IMR-90 (cell line): ENCODE measurements around the gene TEAD1. TPM values are rescaled to one million over a fixed set of nuclear protein-coding genes. Genes with fewer than 3 reads are reported as not detected.

Experiments used
- ATAC-seq: fragments of 200-7000 bp; cut with Tn5 transposase; 2 replicates; pipeline ENCODE4 v1.9.1; 2020; ENCODE audit warnings: low read depth, mild to moderate bottlenecking, moderate library complexity
- BruUV-seq: library from RNA; stranded (reverse); fragments of 400-500 nt; replicated peaks from 2 replicates; lab custom pipeline; 2021; lab: Mats Ljungman, UMichigan
- CTCF ChIA-PET: fragments of 300-600 bp; formaldehyde crosslinking; extraction: SDS; loops from one replicate; lab custom pipeline; 2021; ENCODE audit warnings: antibody characterized with exemption; lab: Yijun Ruan, JAX
- POLR2A ChIA-PET: fragments of 300-600 bp; sonication (Branson Sonifier 250); formaldehyde crosslinking; loops from one replicate; lab custom pipeline; 2022; ENCODE audit warnings: antibody characterized with exemption; ENCODE audit not compliant: unreplicated experiment; lab: Charles Lee
- DNase-seq: peaks from one replicate; pipeline ENCODE4 v3.0.0; 2013
- H2AFZ ChIP-seq: replicated peaks from 2 replicates; pipeline ENCODE3; 2013; ENCODE audit warnings: low read length, mild to moderate bottlenecking; ENCODE audit not compliant: poor library complexity
- H2AK5ac ChIP-seq: 2 replicates; pipeline ENCODE4 v1.6.1; 2013; ENCODE audit warnings: low read depth, low read length, inconsistent platforms
- H2AK9ac ChIP-seq: replicated peaks from 2 replicates; pipeline ENCODE3; 2013; ENCODE audit warnings: mild to moderate bottlenecking, low read depth, low read length, moderate library complexity; ENCODE audit not compliant: poor library complexity
- H2BK120ac ChIP-seq: 2 replicates; pipeline ENCODE4 v1.6.1; 2013; ENCODE audit warnings: low read depth, low read length, inconsistent platforms
- H2BK15ac ChIP-seq: 3 replicates; pipeline ENCODE4 v1.6.1; 2013; ENCODE audit warnings: low read depth, low read length, inconsistent platforms
- H2BK20ac ChIP-seq: 2 replicates; pipeline ENCODE4 v1.6.1; 2013; ENCODE audit warnings: low read depth, mild to moderate bottlenecking, inconsistent platforms, low read length, moderate library complexity
- H2BK5ac ChIP-seq: 2 replicates; pipeline ENCODE4 v1.6.1; 2013; ENCODE audit warnings: mild to moderate bottlenecking, low read depth, low read length, inconsistent platforms; ENCODE audit not compliant: poor library complexity, severe bottlenecking
- H3K14ac ChIP-seq: replicated peaks from 2 replicates; pipeline ENCODE4 v1.6.1; 2013; ENCODE audit warnings: low read depth, low read length, inconsistent platforms
- H3K18ac ChIP-seq: 2 replicates; pipeline ENCODE4 v1.6.1; 2013; ENCODE audit warnings: low read depth, low read length, control low read depth
- H3K23ac ChIP-seq: 2 replicates; pipeline ENCODE4 v1.6.1; 2013; ENCODE audit warnings: low read depth, low read length, inconsistent platforms
- H3K27ac ChIP-seq: 2 replicates; pipeline ENCODE4 v1.5.1; 2013; ENCODE audit warnings: mild to moderate bottlenecking, control low read depth, low read length; ENCODE audit not compliant: insufficient read depth
- H3K27me3 ChIP-seq: 2 replicates; pipeline ENCODE4 v1.6.1; 2013; ENCODE audit warnings: low read length; ENCODE audit not compliant: control insufficient read depth, insufficient read depth
- H3K36me3 ChIP-seq: 2 replicates; pipeline ENCODE4 v1.6.1; 2013; ENCODE audit warnings: low read length, mixed read lengths; ENCODE audit not compliant: control insufficient read depth, insufficient read depth
- H3K4ac ChIP-seq: 2 replicates; pipeline ENCODE4 v1.6.1; 2013; ENCODE audit warnings: low read depth, low read length, inconsistent platforms
- H3K4me1 ChIP-seq: 2 replicates; pipeline ENCODE4 v1.6.1; 2013; ENCODE audit warnings: low read length, mixed read lengths; ENCODE audit not compliant: control insufficient read depth, insufficient read depth
- H3K4me2 ChIP-seq: 2 replicates; pipeline ENCODE4 v1.6.1; 2013; ENCODE audit warnings: low read depth, mild to moderate bottlenecking, control low read depth, low read length, moderate library complexity
- H3K4me3 ChIP-seq: 2 replicates; pipeline ENCODE4 v1.5.1; 2013; ENCODE audit warnings: low read depth, mild to moderate bottlenecking, control low read depth, low read length, moderate library complexity; ENCODE audit not compliant: insufficient read depth
- H3K56ac ChIP-seq: 2 replicates; pipeline ENCODE4 v1.6.1; 2013; ENCODE audit warnings: low read length, inconsistent platforms; ENCODE audit not compliant: insufficient read depth; ENCODE audit errors: extremely low read depth
- H3K79me1 ChIP-seq, 2 experiments: 2 replicates each; pipeline ENCODE4 v1.6.1; 2013; ENCODE audit warnings: low read length in 2 of 2, inconsistent platforms in 1 of 2, low read depth in 1 of 2
- H3K9ac ChIP-seq: 2 replicates; pipeline ENCODE4 v1.6.1; 2013; ENCODE audit warnings: low read depth, low read length, control low read depth
- H3K9me1 ChIP-seq: 2 replicates; pipeline ENCODE4 v1.6.1; 2013; ENCODE audit warnings: low read length, inconsistent platforms; ENCODE audit not compliant: insufficient read depth
- H3K9me3 ChIP-seq: 2 replicates; pipeline ENCODE4 v1.6.1; 2013; ENCODE audit warnings: low read length; ENCODE audit not compliant: control insufficient read depth, insufficient read depth
- H4K20me1 ChIP-seq: 2 replicates; pipeline ENCODE4 v1.6.1; 2013; ENCODE audit warnings: low read length, inconsistent platforms; ENCODE audit not compliant: insufficient read depth
- H4K5ac ChIP-seq: 2 replicates; pipeline ENCODE4 v1.6.1; 2013; ENCODE audit warnings: mild to moderate bottlenecking, low read depth, low read length, control low read depth
- H4K8ac ChIP-seq, 2 experiments: 2 replicates each; pipeline ENCODE4 v1.6.1; 2013; ENCODE audit warnings: low read depth in 2 of 2, low read length in 2 of 2, control low read depth in 1 of 2, inconsistent platforms in 1 of 2
- H4K91ac ChIP-seq: 2 replicates; pipeline ENCODE4 v1.6.1; 2013; ENCODE audit warnings: low read depth, low read length, inconsistent platforms; ENCODE audit not compliant: insufficient read depth
- BHLHE40 ChIP-seq: fragments of 150-350 bp; IDR thresholded peaks from 2 replicates; pipeline ENCODE4 v1.6.1; 2016; ENCODE audit warnings: mild to moderate bottlenecking, low read depth, low read length
- CEBPB ChIP-seq: IDR thresholded peaks from 2 replicates; pipeline ENCODE4 v1.6.1; 2012; ENCODE audit warnings: low read depth, low read length, improper control_type of control experiment
- CHD1 ChIP-seq: IDR thresholded peaks from 2 replicates; pipeline ENCODE4 v1.6.1; 2012; ENCODE audit warnings: low read depth, low read length, improper control_type of control experiment
- CTCF ChIP-seq: conservative IDR thresholded peaks from 2 replicates; pipeline ENCODE4 v1.5.1; 2012; ENCODE audit warnings: mild to moderate bottlenecking, low read depth, low read length, improper control_type of control experiment
- FOS ChIP-seq: fragments of 150-350 bp; IDR thresholded peaks from 2 replicates; pipeline ENCODE4 v1.6.1; 2016; ENCODE audit warnings: low read depth, low read length
- MAFK ChIP-seq: IDR thresholded peaks from 2 replicates; pipeline ENCODE4 v1.6.1; 2012; ENCODE audit warnings: low read depth, low read length, improper control_type of control experiment
- MAZ ChIP-seq: IDR thresholded peaks from 2 replicates; pipeline ENCODE4 v1.6.1; 2012; ENCODE audit warnings: low read depth, mild to moderate bottlenecking, low read length, improper control_type of control experiment, moderate library complexity, borderline replicate concordance
- MXI1 ChIP-seq: IDR thresholded peaks from 2 replicates; pipeline ENCODE4 v1.6.1; 2012; ENCODE audit warnings: low read depth, mild to moderate bottlenecking, low read length, moderate library complexity, borderline replicate concordance
- NFE2L2 ChIP-seq: fragments of 150-350 bp; IDR thresholded peaks from 2 replicates; pipeline ENCODE4 v1.6.1; 2016; ENCODE audit warnings: low read depth, mild to moderate bottlenecking, low read length
- RAD21 ChIP-seq: IDR thresholded peaks from 2 replicates; pipeline ENCODE4 v1.6.1; 2012; ENCODE audit warnings: low read length, improper control_type of control experiment
- RFX5 ChIP-seq: IDR thresholded peaks from 2 replicates; pipeline ENCODE4 v1.8.0; 2012; ENCODE audit warnings: low read depth, mild to moderate bottlenecking, low read length, moderate library complexity
- SMC3 ChIP-seq: fragments of 150-350 bp; IDR thresholded peaks from 2 replicates; pipeline ENCODE4 v1.6.1; 2016; ENCODE audit warnings: low read depth, mild to moderate bottlenecking, antibody characterized with exemption, low read length, moderate library complexity
- USF2 ChIP-seq: fragments of 150-350 bp; IDR thresholded peaks from 2 replicates; pipeline ENCODE4 v1.6.1; 2017; ENCODE audit warnings: mild to moderate bottlenecking, antibody characterized with exemption, low read length, low read depth
- WGBS, 2 experiments: methylation state at CpG; one replicate each; pipeline versions ENCODE4 v1.1.5 to v1.1.7; 2013; ENCODE audit warnings: missing lambda C conversion rate in 2 of 2; ENCODE audit not compliant: insufficient read length in 1 of 2; ENCODE audit errors: extremely low coverage in 2 of 2; 5-methylcytosine and 5-hydroxymethylcytosine counted together
- dilution Hi-C: fragments of 300-500 bp; cut with HindIII; formaldehyde crosslinking; loops from one replicate; pipeline ENCODE4 v1.14.3; 2018; ENCODE audit warnings: low sequenced_read_pairs; ENCODE audit not compliant: unreplicated experiment
- in situ Hi-C: fragments of 300-500 bp; cut with MboI; formaldehyde crosslinking; loops from 3 replicates; pipeline ENCODE4 v1.14.3; 2019; ENCODE audit warnings: low sequenced_read_pairs, inconsistent platforms, mixed read lengths
- intact Hi-C: fragments of 100-400 bp; cut with micrococcal nuclease; formaldehyde crosslinking; loops from 2 replicates; pipeline ENCODE4 v1.10.0; 2022
- polyA plus RNA-seq, 3 experiments: library from polyadenylated mRNA; depleted of rRNA; stranded (reverse); fragments of >200 nt; gene quantifications; 2 replicates each; pipeline ENCODE4 v1.2.3, GENCODE V29; 2012; ENCODE audit warnings: low replicate concordance in 1 of 3
- total RNA-seq: library from RNA; depleted of rRNA; stranded (reverse); fragments of >200 nt; gene quantifications from 2 replicates; pipeline ENCODE4 v1.2.3, GENCODE V29; 2012
- TF ChIP-seq, protein P1 (sequence below): fragments of 150-350 bp; IDR thresholded peaks from 2 replicates; pipeline ENCODE4 v1.6.1; 2016; ENCODE audit warnings: low read depth, mild to moderate bottlenecking, low read length, moderate library complexity, borderline replicate concordance

Gene TEAD1
- total and polyA plus RNA-seq, 2 of the 4 experiments (the other 2 are of a cell fraction), result 51.8 to 69.2 TPM

- no TSS peak for BruUV-seq
- H4K91ac ChIP-seq, result no peak overlapping the region; the same call in 1 of the 2 replicates
- H3K14ac ChIP-seq, result peak overlapping the region; percentile 40; the same call in 1 of the 2 replicates
- peaks cover 43% of the 10 kb centered on the region for H3K4me1 ChIP-seq
- WGBS, 2 experiments, result 100% methylated on average over 2 of the region's 4 CpGs; no CpG with 5 or more reads in 1 of the 2 experiments
- DNase-seq, result no peak
- H2BK20ac ChIP-seq, result no peak overlapping the region
- peaks cover 41% of the 10 kb centered on the region for H3K9me1 ChIP-seq
- H2BK120ac ChIP-seq, result no peak overlapping the region
- ChIA-PET CTCF (interaction anchor here (1.0 to 1.2 kb wide), 2 partner anchors 10 to 49 kb away, joined by 3 to 4 read pairs; no protein-coding TSS in a partner anchor), POLR2A (no interaction called here)
- H2AK5ac ChIP-seq, result no peak overlapping the region
- no peak overlapping the region for H3K4me3 ChIP-seq
- H2BK15ac ChIP-seq, result no peak overlapping the region; the same call in 2 of the 3 replicates
- H4K8ac ChIP-seq, result 0 out of 4 replicates have a peak overlapping the region, but pooled peaks of 1 of the 2 experiments have one; percentile 10
- H3K18ac ChIP-seq, result no peak overlapping the region
- no peak for ATAC-seq
- TF ChIP-seq MAFK (no peak), CTCF (no peak), RFX5 (no peak), RAD21 (no peak), FOS (no peak), CHD1 (no peak), MAZ (no peak), BHLHE40 (no peak), MXI1 (no peak), NFE2L2 (no peak), SMC3 (no peak), CEBPB (no peak), USF2 (no peak)
- TF ChIP-seq, protein P1, sequence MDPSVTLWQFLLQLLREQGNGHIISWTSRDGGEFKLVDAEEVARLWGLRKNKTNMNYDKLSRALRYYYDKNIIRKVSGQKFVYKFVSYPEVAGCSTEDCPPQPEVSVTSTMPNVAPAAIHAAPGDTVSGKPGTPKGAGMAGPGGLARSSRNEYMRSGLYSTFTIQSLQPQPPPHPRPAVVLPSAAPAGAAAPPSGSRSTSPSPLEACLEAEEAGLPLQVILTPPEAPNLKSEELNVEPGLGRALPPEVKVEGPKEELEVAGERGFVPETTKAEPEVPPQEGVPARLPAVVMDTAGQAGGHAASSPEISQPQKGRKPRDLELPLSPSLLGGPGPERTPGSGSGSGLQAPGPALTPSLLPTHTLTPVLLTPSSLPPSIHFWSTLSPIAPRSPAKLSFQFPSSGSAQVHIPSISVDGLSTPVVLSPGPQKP, result no peak
- no peaks in the 10 kb centered on the region for H3K9me3 ChIP-seq
- H3K36me3 ChIP-seq, result peaks cover 7% of the 10 kb centered on the region
- in situ Hi-C loops, result no loop called here
- peak overlapping the region; percentile 65; the same call in 1 of the 2 replicates for H3K23ac ChIP-seq
- intact Hi-C loops, result no loop called here
- H2BK5ac ChIP-seq, result no peak overlapping the region
- no peak overlapping the region for H4K5ac ChIP-seq
- H3K27me3 ChIP-seq, result no peaks in the 10 kb centered on the region
- peak overlapping the region; percentile 17; the same call in 1 of the 2 replicates for H3K4ac ChIP-seq
- H2AFZ ChIP-seq, result no peak overlapping the region
- peaks cover 0 to 69% of the 10 kb centered on the region in 2 experiments; a peak in 2 of 4 replicates for H3K79me1 ChIP-seq
- dilution Hi-C loops, result loop anchor here (25.0 kb wide), 1 partner anchor 206 kb away; no protein-coding TSS in a partner anchor
- H2AK9ac ChIP-seq, result peak overlapping the region; percentile 46
- H3K56ac ChIP-seq, result no peak overlapping the region
- H3K4me2 ChIP-seq, result no peak overlapping the region
- peaks cover 82% of the 10 kb centered on the region for H4K20me1 ChIP-seq
- H3K9ac ChIP-seq, result no peak overlapping the region
- H3K27ac ChIP-seq, result peak overlapping the region; percentile 10; the same call in 1 of the 2 replicates
Measured at GRCh38 chr11:12681466-12681865, 7.2 kb downstream of the TEAD1 start.
